ENCODE measurements around the gene BANK1. TPM values are rescaled to one million over a fixed set of nuclear protein-coding genes. Genes with fewer than 3 reads are reported as not detected.

Gene BANK1
- polyA plus RNA-seq, 1 of the 3 experiments (the other 2 are of a cell fraction), result not detected

GRCh38 chr4:101762534-101762933 is 28.0 kb upstream of the BANK1 start:
- Histone ChIP-seq H3K36me3 (replicated peaks in 1 of 2; ENCODE audit: control insufficient read depth in 1 of 2, insufficient read depth in 2 of 2, low read length in 1 of 2) (no peaks in the 10 kb centered on the region), H3K9ac (no peak overlapping the region), H3K27ac (ENCODE audit: low read depth in 2 of 2, low read length in 1 of 2) (no peak overlapping the region), H3F3A (replicated peaks; ENCODE audit: insufficient read depth) (no peaks in the 10 kb centered on the region), H2AFZ (ENCODE audit: low read depth) (no peak overlapping the region), H3K4me2 (no peak overlapping the region), H3K4me1 (ENCODE audit: control insufficient read depth in 1 of 2, insufficient read depth in 2 of 2, low read depth in 1 of 2, low read length in 1 of 2) (no peaks in the 10 kb centered on the region), H3K9me2 (no peaks in the 10 kb centered on the region), H3K4me3 (ENCODE audit: low read depth in 2 of 2, low read length in 1 of 2) (no peak overlapping the region), H3K9me3 (no peaks in the 10 kb centered on the region), H3K79me2 (ENCODE audit: insufficient read depth) (no peaks in the 10 kb centered on the region), H4K20me1 (ENCODE audit: insufficient read depth) (no peaks in the 10 kb centered on the region), H3K27me3 (ENCODE audit: insufficient read depth) (no peaks in the 10 kb centered on the region)
- no peak for DNase-seq
- CTCF ChIA-PET, result no interaction called here
- TF ChIP-seq CTCF (IDR thresholded peaks at IDR 0.05), result no peak
- TF ChIP-seq NFIC (IDR thresholded peaks at IDR 0.05; ENCODE audit: borderline replicate concordance), result 0 out of 2 replicates have a peak, but pooled peaks have one; percentile 6
- 29% methylated on average over 2 of the region's 2 CpGs for WGBS (ENCODE audit: low lambda C conversion rate)
- POLR2A ChIA-PET, result no interaction called here

- CTCF ChIA-PET, result no interaction called here
- no peak for DNase-seq
- no peak overlapping the region for H3K4me3 ChIP-seq (ENCODE audit: low read depth in 2 of 2, low read length in 1 of 2)
- H3K79me2 ChIP-seq (ENCODE audit: insufficient read depth), result no peaks in the 10 kb centered on the region
- H3K9ac ChIP-seq, result no peak overlapping the region
- H3K4me1 ChIP-seq (ENCODE audit: control insufficient read depth in 1 of 2, insufficient read depth in 2 of 2, low read depth in 1 of 2, low read length in 1 of 2), result no peaks in the 10 kb centered on the region
- no peaks in the 10 kb centered on the region for H3K9me3 ChIP-seq
- H3K27ac ChIP-seq (ENCODE audit: low read depth in 2 of 2, low read length in 1 of 2), result no peak overlapping the region
- POLR2A ChIA-PET, result no interaction called here
- no peak overlapping the region for H2AFZ ChIP-seq (ENCODE audit: low read depth)
- H3F3A ChIP-seq (replicated peaks; ENCODE audit: insufficient read depth), result no peaks in the 10 kb centered on the region
- WGBS (ENCODE audit: low lambda C conversion rate), result 81% methylated on average over 1 of the region's 1 CpG
- no peaks in the 10 kb centered on the region for H4K20me1 ChIP-seq (ENCODE audit: insufficient read depth)
- H3K4me2 ChIP-seq, result no peak overlapping the region
- H3K36me3 ChIP-seq (replicated peaks in 1 of 2; ENCODE audit: control insufficient read depth in 1 of 2, insufficient read depth in 2 of 2, low read length in 1 of 2), result no peaks in the 10 kb centered on the region
- H3K9me2 ChIP-seq, result no peaks in the 10 kb centered on the region
- H3K27me3 ChIP-seq (ENCODE audit: insufficient read depth), result no peaks in the 10 kb centered on the region
- no peak for TF ChIP-seq YY1 (IDR thresholded peaks at IDR 0.05; ENCODE audit: low read depth)
- no peak for TF ChIP-seq USF2 (IDR thresholded peaks at IDR 0.05; ENCODE audit: borderline replicate concordance, low read depth, low read length)
- TF ChIP-seq FOXJ3 (CRISPR knock-in tag; IDR thresholded peaks at IDR 0.05), result no peak
- no peak for TF ChIP-seq TAF1 (IDR thresholded peaks at IDR 0.05; ENCODE audit: borderline replicate concordance, low read depth, low read length)
- no peak for TF ChIP-seq CHD2 (IDR thresholded peaks at IDR 0.05; ENCODE audit: low read length, partially characterized antibody)
- no peak for TF ChIP-seq GABPA (IDR thresholded peaks at IDR 0.05; ENCODE audit: low read depth)
- TF ChIP-seq CTCF (IDR thresholded peaks at IDR 0.05), result no peak
- no peak for TF ChIP-seq REST (IDR thresholded peaks at IDR 0.05; ENCODE audit: low read depth, low read length)
- TF ChIP-seq MXI1 (IDR thresholded peaks at IDR 0.05; ENCODE audit: low read depth, low read length), result no peak
- no peak for TF ChIP-seq SMC3 (IDR thresholded peaks at IDR 0.05; ENCODE audit: low read depth, low read length)
- TF ChIP-seq IRF3 (IDR thresholded peaks at IDR 0.05; ENCODE audit: low read depth, low read length), result no peak
- TF ChIP-seq NFIC (IDR thresholded peaks at IDR 0.05; ENCODE audit: borderline replicate concordance), result no peak
- no peak for TF ChIP-seq MAX (IDR thresholded peaks at IDR 0.05; ENCODE audit: low read depth)
- TF ChIP-seq SIN3A (IDR thresholded peaks at IDR 0.05; ENCODE audit: borderline replicate concordance, low read depth, low read length), result no peak
- no peak for TF ChIP-seq RFX5 (IDR thresholded peaks at IDR 0.05; ENCODE audit: low read length)
- no peak for TF ChIP-seq TEAD4 (IDR thresholded peaks at IDR 0.05; ENCODE audit: borderline replicate concordance, insufficient read depth)
- TF ChIP-seq EP300 (IDR thresholded peaks at IDR 0.05; ENCODE audit: borderline replicate concordance in 1 of 2, low read depth in 1 of 2, low read length in 1 of 2), result no peak
Measured at GRCh38 chr4:101763576-101763975, 27.0 kb upstream of the BANK1 start.
